IMR-90 (cell line): ENCODE data around the gene DYNLT4. TPM values are rescaled to one million over a fixed set of nuclear protein-coding genes. Genes with fewer than 3 reads are reported as not detected.

Source experiments
- ATAC-seq: fragments of 200-7000 bp; cut with Tn5 transposase; 2 replicates; pipeline ENCODE4 v1.9.1; 2020; ENCODE audit warnings: low read depth, mild to moderate bottlenecking, moderate library complexity
- BruUV-seq: library from RNA; stranded (reverse); fragments of 400-500 nt; replicated peaks from 2 replicates; lab custom pipeline; 2021; lab: Mats Ljungman, UMichigan
- CTCF ChIA-PET: fragments of 300-600 bp; formaldehyde crosslinking; extraction: SDS; loops from one replicate; lab custom pipeline; 2021; ENCODE audit warnings: antibody characterized with exemption; lab: Yijun Ruan, JAX
- POLR2A ChIA-PET: fragments of 300-600 bp; sonication (Branson Sonifier 250); formaldehyde crosslinking; loops from one replicate; lab custom pipeline; 2022; ENCODE audit warnings: antibody characterized with exemption; ENCODE audit not compliant: unreplicated experiment; lab: Charles Lee
- DNase-seq: peaks from one replicate; pipeline ENCODE4 v3.0.0; 2013
- H2AFZ ChIP-seq: replicated peaks from 2 replicates; pipeline ENCODE3; 2013; ENCODE audit warnings: low read length, mild to moderate bottlenecking; ENCODE audit not compliant: poor library complexity
- H2AK5ac ChIP-seq: 2 replicates; pipeline ENCODE4 v1.6.1; 2013; ENCODE audit warnings: low read depth, low read length, inconsistent platforms
- H2AK9ac ChIP-seq: replicated peaks from 2 replicates; pipeline ENCODE3; 2013; ENCODE audit warnings: mild to moderate bottlenecking, low read depth, low read length, moderate library complexity; ENCODE audit not compliant: poor library complexity
- H2BK120ac ChIP-seq: 2 replicates; pipeline ENCODE4 v1.6.1; 2013; ENCODE audit warnings: low read depth, low read length, inconsistent platforms
- H2BK15ac ChIP-seq: 3 replicates; pipeline ENCODE4 v1.6.1; 2013; ENCODE audit warnings: low read depth, low read length, inconsistent platforms
- H2BK20ac ChIP-seq: 2 replicates; pipeline ENCODE4 v1.6.1; 2013; ENCODE audit warnings: low read depth, mild to moderate bottlenecking, inconsistent platforms, low read length, moderate library complexity
- H2BK5ac ChIP-seq: 2 replicates; pipeline ENCODE4 v1.6.1; 2013; ENCODE audit warnings: mild to moderate bottlenecking, low read depth, low read length, inconsistent platforms; ENCODE audit not compliant: poor library complexity, severe bottlenecking
- H3K14ac ChIP-seq: replicated peaks from 2 replicates; pipeline ENCODE4 v1.6.1; 2013; ENCODE audit warnings: low read depth, low read length, inconsistent platforms
- H3K18ac ChIP-seq: 2 replicates; pipeline ENCODE4 v1.6.1; 2013; ENCODE audit warnings: low read depth, low read length, control low read depth
- H3K23ac ChIP-seq: 2 replicates; pipeline ENCODE4 v1.6.1; 2013; ENCODE audit warnings: low read depth, low read length, inconsistent platforms
- H3K27ac ChIP-seq: 2 replicates; pipeline ENCODE4 v1.5.1; 2013; ENCODE audit warnings: mild to moderate bottlenecking, control low read depth, low read length; ENCODE audit not compliant: insufficient read depth
- H3K27me3 ChIP-seq: 2 replicates; pipeline ENCODE4 v1.6.1; 2013; ENCODE audit warnings: low read length; ENCODE audit not compliant: control insufficient read depth, insufficient read depth
- H3K36me3 ChIP-seq: 2 replicates; pipeline ENCODE4 v1.6.1; 2013; ENCODE audit warnings: low read length, mixed read lengths; ENCODE audit not compliant: control insufficient read depth, insufficient read depth
- H3K4ac ChIP-seq: 2 replicates; pipeline ENCODE4 v1.6.1; 2013; ENCODE audit warnings: low read depth, low read length, inconsistent platforms
- H3K4me1 ChIP-seq: 2 replicates; pipeline ENCODE4 v1.6.1; 2013; ENCODE audit warnings: low read length, mixed read lengths; ENCODE audit not compliant: control insufficient read depth, insufficient read depth
- H3K4me2 ChIP-seq: 2 replicates; pipeline ENCODE4 v1.6.1; 2013; ENCODE audit warnings: low read depth, mild to moderate bottlenecking, control low read depth, low read length, moderate library complexity
- H3K4me3 ChIP-seq: 2 replicates; pipeline ENCODE4 v1.5.1; 2013; ENCODE audit warnings: low read depth, mild to moderate bottlenecking, control low read depth, low read length, moderate library complexity; ENCODE audit not compliant: insufficient read depth
- H3K56ac ChIP-seq: 2 replicates; pipeline ENCODE4 v1.6.1; 2013; ENCODE audit warnings: low read length, inconsistent platforms; ENCODE audit not compliant: insufficient read depth; ENCODE audit errors: extremely low read depth
- H3K79me1 ChIP-seq, 2 experiments: 2 replicates each; pipeline ENCODE4 v1.6.1; 2013; ENCODE audit warnings: low read length in 2 of 2, inconsistent platforms in 1 of 2, low read depth in 1 of 2
- H3K9ac ChIP-seq: 2 replicates; pipeline ENCODE4 v1.6.1; 2013; ENCODE audit warnings: low read depth, low read length, control low read depth
- H3K9me1 ChIP-seq: 2 replicates; pipeline ENCODE4 v1.6.1; 2013; ENCODE audit warnings: low read length, inconsistent platforms; ENCODE audit not compliant: insufficient read depth
- H3K9me3 ChIP-seq: 2 replicates; pipeline ENCODE4 v1.6.1; 2013; ENCODE audit warnings: low read length; ENCODE audit not compliant: control insufficient read depth, insufficient read depth
- H4K20me1 ChIP-seq: 2 replicates; pipeline ENCODE4 v1.6.1; 2013; ENCODE audit warnings: low read length, inconsistent platforms; ENCODE audit not compliant: insufficient read depth
- H4K5ac ChIP-seq: 2 replicates; pipeline ENCODE4 v1.6.1; 2013; ENCODE audit warnings: mild to moderate bottlenecking, low read depth, low read length, control low read depth
- H4K8ac ChIP-seq, 2 experiments: 2 replicates each; pipeline ENCODE4 v1.6.1; 2013; ENCODE audit warnings: low read depth in 2 of 2, low read length in 2 of 2, control low read depth in 1 of 2, inconsistent platforms in 1 of 2
- H4K91ac ChIP-seq: 2 replicates; pipeline ENCODE4 v1.6.1; 2013; ENCODE audit warnings: low read depth, low read length, inconsistent platforms; ENCODE audit not compliant: insufficient read depth
- CEBPB ChIP-seq: IDR thresholded peaks from 2 replicates; pipeline ENCODE4 v1.6.1; 2012; ENCODE audit warnings: low read depth, low read length, improper control_type of control experiment
- CHD1 ChIP-seq: IDR thresholded peaks from 2 replicates; pipeline ENCODE4 v1.6.1; 2012; ENCODE audit warnings: low read depth, low read length, improper control_type of control experiment
- MAZ ChIP-seq: IDR thresholded peaks from 2 replicates; pipeline ENCODE4 v1.6.1; 2012; ENCODE audit warnings: low read depth, mild to moderate bottlenecking, low read length, improper control_type of control experiment, moderate library complexity, borderline replicate concordance
- NFE2L2 ChIP-seq: fragments of 150-350 bp; IDR thresholded peaks from 2 replicates; pipeline ENCODE4 v1.6.1; 2016; ENCODE audit warnings: low read depth, mild to moderate bottlenecking, low read length
- RAD21 ChIP-seq: IDR thresholded peaks from 2 replicates; pipeline ENCODE4 v1.6.1; 2012; ENCODE audit warnings: low read length, improper control_type of control experiment
- RCOR1 ChIP-seq: IDR thresholded peaks from 2 replicates; pipeline ENCODE4 v1.6.1; 2012; ENCODE audit warnings: mild to moderate bottlenecking, low read length, improper control_type of control experiment; ENCODE audit not compliant: insufficient replicate concordance
- RFX5 ChIP-seq: IDR thresholded peaks from 2 replicates; pipeline ENCODE4 v1.8.0; 2012; ENCODE audit warnings: low read depth, mild to moderate bottlenecking, low read length, moderate library complexity
- WGBS, 2 experiments: methylation state at CpG; one replicate each; pipeline versions ENCODE4 v1.1.5 to v1.1.7; 2013; ENCODE audit warnings: missing lambda C conversion rate in 2 of 2; ENCODE audit not compliant: insufficient read length in 1 of 2; ENCODE audit errors: extremely low coverage in 2 of 2; 5-methylcytosine and 5-hydroxymethylcytosine counted together
- dilution Hi-C: fragments of 300-500 bp; cut with HindIII; formaldehyde crosslinking; loops from one replicate; pipeline ENCODE4 v1.14.3; 2018; ENCODE audit warnings: low sequenced_read_pairs; ENCODE audit not compliant: unreplicated experiment
- in situ Hi-C: fragments of 300-500 bp; cut with MboI; formaldehyde crosslinking; loops from 3 replicates; pipeline ENCODE4 v1.14.3; 2019; ENCODE audit warnings: low sequenced_read_pairs, inconsistent platforms, mixed read lengths
- intact Hi-C: fragments of 100-400 bp; cut with micrococcal nuclease; formaldehyde crosslinking; loops from 2 replicates; pipeline ENCODE4 v1.10.0; 2022
- polyA plus RNA-seq, 3 experiments: library from polyadenylated mRNA; depleted of rRNA; stranded (reverse); fragments of >200 nt; gene quantifications; 2 replicates each; pipeline ENCODE4 v1.2.3, GENCODE V29; 2012; ENCODE audit warnings: low replicate concordance in 1 of 3
- total RNA-seq: library from RNA; depleted of rRNA; stranded (reverse); fragments of >200 nt; gene quantifications from 2 replicates; pipeline ENCODE4 v1.2.3, GENCODE V29; 2012
- TF ChIP-seq, protein P1 (sequence below): fragments of 150-350 bp; IDR thresholded peaks from 2 replicates; pipeline ENCODE4 v1.6.1; 2017; ENCODE audit warnings: mild to moderate bottlenecking, antibody characterized with exemption, low read length, low read depth

Gene DYNLT4
- total and polyA plus RNA-seq, 2 of the 4 experiments (the other 2 are of a cell fraction), result not detected

DNA sequence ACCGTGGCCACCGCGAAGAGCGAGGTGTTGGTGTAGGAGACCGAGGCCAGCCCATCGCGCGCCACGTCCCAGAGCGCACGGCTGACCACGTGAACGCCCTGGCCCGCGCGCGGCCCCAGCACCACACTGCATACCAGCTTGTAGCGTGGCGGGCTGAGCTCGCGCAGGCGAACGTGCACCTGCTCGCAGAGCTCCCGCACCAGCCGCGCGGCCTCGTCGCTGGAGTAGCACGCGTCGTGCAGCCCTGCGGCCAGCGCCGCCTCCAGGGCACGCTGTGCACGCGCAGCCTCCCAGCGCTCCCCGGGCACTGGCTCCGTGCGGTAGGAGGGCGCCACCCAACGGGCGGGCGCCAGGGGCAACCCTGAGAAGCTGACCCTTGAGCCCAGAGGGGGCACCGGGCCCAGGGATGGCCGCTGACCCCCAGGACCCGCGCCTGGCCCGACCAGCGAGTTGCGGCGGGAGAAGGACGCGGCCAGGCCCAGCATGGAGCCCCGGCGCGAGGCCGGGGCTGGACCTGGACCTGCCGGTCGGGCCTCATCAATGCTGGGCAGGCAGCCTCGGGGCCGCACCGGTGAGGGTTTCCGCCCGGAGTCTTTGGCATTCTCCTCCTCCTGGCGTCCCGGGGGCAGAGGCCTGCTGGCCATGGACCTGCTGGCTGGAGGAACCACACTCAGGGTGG, 987 bp downstream of the DYNLT4 start (continued):
- TF ChIP-seq RCOR1, result no peak
- no peak for TF ChIP-seq RFX5
- no peak for TF ChIP-seq CHD1
- TF ChIP-seq CEBPB, result no peak

DNA sequence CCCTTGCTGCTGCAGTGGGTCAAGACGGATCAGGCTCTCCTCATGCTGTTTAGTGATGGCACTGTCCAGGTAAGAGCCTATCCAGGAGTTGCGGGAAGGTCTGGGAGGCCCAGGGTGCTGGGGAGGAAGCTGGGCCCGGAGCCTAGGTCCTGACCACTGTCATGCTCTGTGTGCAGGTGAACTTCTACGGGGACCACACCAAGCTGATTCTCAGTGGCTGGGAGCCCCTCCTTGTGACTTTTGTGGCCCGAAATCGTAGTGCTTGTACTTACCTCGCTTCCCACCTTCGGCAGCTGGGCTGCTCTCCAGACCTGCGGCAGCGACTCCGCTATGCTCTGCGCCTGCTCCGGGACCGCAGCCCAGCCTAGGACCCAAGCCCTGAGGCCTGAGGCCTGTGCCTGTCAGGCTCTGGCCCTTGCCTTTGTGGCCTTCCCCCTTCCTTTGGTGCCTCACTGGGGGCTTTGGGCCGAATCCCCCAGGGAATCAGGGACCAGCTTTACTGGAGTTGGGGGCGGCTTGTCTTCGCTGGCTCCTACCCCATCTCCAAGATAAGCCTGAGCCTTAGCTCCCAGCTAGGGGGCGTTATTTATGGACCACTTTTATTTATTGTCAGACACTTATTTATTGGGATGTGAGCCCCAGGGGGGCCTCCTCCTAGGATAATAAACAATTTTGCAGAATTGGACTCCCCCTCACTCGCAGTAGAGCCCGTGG, 1.7 kb downstream of the DYNLT4 start:
- Histone ChIP-seq H3K9me1 (peaks cover 30% of the 10 kb centered on the region), H2AK9ac (peak overlapping the region; percentile 35), H2BK20ac (no peak overlapping the region), H3K14ac (no peak overlapping the region), H3K9ac (no peak overlapping the region), H3K56ac (no peak overlapping the region), H3K36me3 (peaks cover 37% of the 10 kb centered on the region), H3K23ac (no peak overlapping the region), H3K27me3 (no peaks in the 10 kb centered on the region), H3K18ac (no peak overlapping the region), H2AK5ac (peak overlapping the region; percentile 14; the same call in 1 of the 2 replicates), H3K4me1 (peaks cover 47% of the 10 kb centered on the region), H4K91ac (no peak overlapping the region), H4K20me1 (peaks cover 29% of the 10 kb centered on the region), H2AFZ (no peak overlapping the region), H3K4ac (no peak overlapping the region), H2BK15ac (no peak overlapping the region), H3K4me3 (no peak overlapping the region), H4K5ac (no peak overlapping the region), H2BK5ac (peak overlapping the region; percentile 16), H4K8ac (no peak overlapping the region), H3K9me3 (no peaks in the 10 kb centered on the region), H2BK120ac (no peak overlapping the region), H3K27ac (no peak overlapping the region; the same call in 1 of the 2 replicates), H3K79me1 (peaks cover 31 to 65% of the 10 kb centered on the region in 2 experiments), H3K4me2 (no peak overlapping the region)
- TF ChIP-seq RAD21 (no peak), NFE2L2 (no peak), MAZ (no peak)
- TF ChIP-seq, protein P1, sequence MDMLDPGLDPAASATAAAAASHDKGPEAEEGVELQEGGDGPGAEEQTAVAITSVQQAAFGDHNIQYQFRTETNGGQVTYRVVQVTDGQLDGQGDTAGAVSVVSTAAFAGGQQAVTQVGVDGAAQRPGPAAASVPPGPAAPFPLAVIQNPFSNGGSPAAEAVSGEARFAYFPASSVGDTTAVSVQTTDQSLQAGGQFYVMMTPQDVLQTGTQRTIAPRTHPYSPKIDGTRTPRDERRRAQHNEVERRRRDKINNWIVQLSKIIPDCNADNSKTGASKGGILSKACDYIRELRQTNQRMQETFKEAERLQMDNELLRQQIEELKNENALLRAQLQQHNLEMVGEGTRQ, result no peak
- BruUV-seq, result no TSS peak
- in situ Hi-C loops (no loop called here), intact Hi-C loops (loop anchor here (5.0 to 10.0 kb wide), 2 partner anchors 73 to 499 kb away; partner anchors contain the start of gene RNU5D-1), dilution Hi-C loops (no loop called here)
- ATAC-seq, result no peak
- 97% methylated on average over 14 of the region's 20 CpGs; no CpG with 5 or more reads in 1 of the 2 experiments for WGBS, 2 experiments
- DNase-seq, result no peak
- CTCF ChIA-PET, result no interaction called here
- POLR2A ChIA-PET, result interaction anchor here (1.0 kb wide), 1 partner anchor 14 kb away, joined by 3 read pairs; no protein-coding TSS in a partner anchor
